DOHH2 (cell line): ENCODE data around the gene NHERF1.
A peak's percentile ranks its signal among the peaks of the same experiment; 100 is the strongest.

Experiments
- H3F3A ChIP-seq: fragments of 200-600 bp; sonication (generic), shearing (Covaris generic); 2 replicates; pipeline ENCODE4 v1.6.0; 2016; ENCODE audit warnings: antibody characterized with exemption, mild to moderate bottlenecking; ENCODE audit not compliant: control insufficient read depth, insufficient read depth
- H3K27ac ChIP-seq: fragments of 200-600 bp; sonication (generic); 2 replicates; pipeline ENCODE4 v1.5.1; 2014; ENCODE audit warnings: low read depth, mild to moderate bottlenecking, low read length, moderate library complexity
- H3K27me3 ChIP-seq: fragments of 200-600 bp; sonication (generic); 2 replicates; pipeline ENCODE4 v1.6.1; 2014; ENCODE audit warnings: mild to moderate bottlenecking, low read length, mixed read lengths; ENCODE audit not compliant: control insufficient read depth
- H3K36me3 ChIP-seq: fragments of 200-600 bp; sonication (generic); 2 replicates; pipeline ENCODE4 v1.6.1; 2014; ENCODE audit warnings: mild to moderate bottlenecking, low read length, moderate library complexity, mixed read lengths; ENCODE audit not compliant: control insufficient read depth
- H3K4me1 ChIP-seq: fragments of 200-600 bp; sonication (generic); 2 replicates; pipeline ENCODE4 v1.6.1; 2014; ENCODE audit warnings: mild to moderate bottlenecking, low read length, mixed read lengths; ENCODE audit not compliant: control insufficient read depth
- H3K4me2 ChIP-seq: fragments of 200-600 bp; sonication (generic); 2 replicates; pipeline ENCODE4 v1.6.0; 2014; ENCODE audit warnings: mild to moderate bottlenecking, low read length, moderate library complexity
- H3K4me3 ChIP-seq: fragments of 200-600 bp; sonication (generic); 2 replicates; pipeline ENCODE4 v1.5.1; 2014; ENCODE audit warnings: mild to moderate bottlenecking, low read length, mixed read lengths
- H3K79me2 ChIP-seq: fragments of 200-600 bp; sonication (generic); 2 replicates; pipeline ENCODE4 v1.6.1; 2014; ENCODE audit warnings: mild to moderate bottlenecking, low read length, mixed read lengths; ENCODE audit not compliant: control insufficient read depth
- H3K9me2 ChIP-seq: fragments of 200-600 bp; sonication (generic); replicated peaks from 2 replicates; pipeline ENCODE4 v1.6.1; 2014; ENCODE audit warnings: mild to moderate bottlenecking, low read length, mixed read lengths; ENCODE audit not compliant: control insufficient read depth
- H3K9me3 ChIP-seq: fragments of 200-600 bp; sonication (generic); 2 replicates; pipeline ENCODE4 v1.6.1; 2014; ENCODE audit warnings: antibody characterized with exemption, low read length, mixed read lengths; ENCODE audit not compliant: control insufficient read depth, insufficient read depth
- H4K20me1 ChIP-seq: fragments of 200-600 bp; sonication (generic); 2 replicates; pipeline ENCODE4 v1.6.0; 2014; ENCODE audit warnings: low read depth, mild to moderate bottlenecking, antibody characterized with exemption, low read length, moderate library complexity; ENCODE audit not compliant: control insufficient read depth, insufficient read depth
- EZH2phosphoT487 ChIP-seq: fragments of 200-600 bp; sonication (generic); IDR thresholded peaks from 2 replicates; pipeline ENCODE4 v1.6.1; 2017; ENCODE audit warnings: borderline replicate concordance, mild to moderate bottlenecking, antibody characterized with exemption, low read length, moderate library complexity, mixed read lengths
- TF ChIP-seq, protein P1 (sequence below): fragments of 200-600 bp; sonication (generic); IDR thresholded peaks from one replicate; pipeline ENCODE4 v1.5.1; 2014; ENCODE audit warnings: antibody characterized with exemption, mild to moderate bottlenecking, low read depth, low read length; ENCODE audit not compliant: poor library complexity, severe bottlenecking

The NHERF1 gene

DNA sequence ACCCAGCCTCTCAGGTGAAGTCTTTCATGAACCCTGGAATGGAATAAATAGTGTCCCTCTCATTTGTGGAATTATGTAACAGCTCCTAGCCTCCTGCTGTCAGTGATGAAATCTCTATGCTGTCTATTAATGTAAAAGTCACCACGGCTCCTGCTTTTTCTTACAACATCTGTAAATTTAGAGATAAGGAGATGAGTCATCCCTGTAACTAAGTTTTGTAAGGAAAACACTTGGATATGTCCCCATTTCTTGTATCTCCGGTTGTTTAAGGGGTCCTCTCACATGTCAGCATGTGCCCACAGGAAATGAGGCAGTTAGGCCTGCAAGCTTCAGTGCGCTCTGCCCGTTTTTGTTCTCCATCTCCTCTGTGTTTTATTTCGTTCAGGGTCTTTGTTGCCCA lies 30.5 kb downstream of the NHERF1 start:
- no peak overlapping the region for H3K4me3 ChIP-seq
- H3K27ac ChIP-seq: no peak overlapping the region
- no peaks in the 10 kb centered on the region for H3K9me3 ChIP-seq
- H3K4me2 ChIP-seq: peak overlapping the region; percentile 65; the same call in 1 of the 2 replicates
- peaks cover 44% of the 10 kb centered on the region for H3K4me1 ChIP-seq
- H3K27me3 ChIP-seq: no peaks in the 10 kb centered on the region
- H3K79me2 ChIP-seq: peaks cover 17% of the 10 kb centered on the region
- H4K20me1 ChIP-seq: peaks cover 17% of the 10 kb centered on the region; the same call in 1 of the 2 replicates
- TF ChIP-seq, protein P1, sequence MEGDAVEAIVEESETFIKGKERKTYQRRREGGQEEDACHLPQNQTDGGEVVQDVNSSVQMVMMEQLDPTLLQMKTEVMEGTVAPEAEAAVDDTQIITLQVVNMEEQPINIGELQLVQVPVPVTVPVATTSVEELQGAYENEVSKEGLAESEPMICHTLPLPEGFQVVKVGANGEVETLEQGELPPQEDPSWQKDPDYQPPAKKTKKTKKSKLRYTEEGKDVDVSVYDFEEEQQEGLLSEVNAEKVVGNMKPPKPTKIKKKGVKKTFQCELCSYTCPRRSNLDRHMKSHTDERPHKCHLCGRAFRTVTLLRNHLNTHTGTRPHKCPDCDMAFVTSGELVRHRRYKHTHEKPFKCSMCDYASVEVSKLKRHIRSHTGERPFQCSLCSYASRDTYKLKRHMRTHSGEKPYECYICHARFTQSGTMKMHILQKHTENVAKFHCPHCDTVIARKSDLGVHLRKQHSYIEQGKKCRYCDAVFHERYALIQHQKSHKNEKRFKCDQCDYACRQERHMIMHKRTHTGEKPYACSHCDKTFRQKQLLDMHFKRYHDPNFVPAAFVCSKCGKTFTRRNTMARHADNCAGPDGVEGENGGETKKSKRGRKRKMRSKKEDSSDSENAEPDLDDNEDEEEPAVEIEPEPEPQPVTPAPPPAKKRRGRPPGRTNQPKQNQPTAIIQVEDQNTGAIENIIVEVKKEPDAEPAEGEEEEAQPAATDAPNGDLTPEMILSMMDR: no peak
- no peak for TF ChIP-seq EZH2phosphoT487
- peaks cover 5% of the 10 kb centered on the region for H3K36me3 ChIP-seq
- H3F3A ChIP-seq: peaks cover 14% of the 10 kb centered on the region
- no peaks in the 10 kb centered on the region for H3K9me2 ChIP-seq

- peaks cover 13% of the 10 kb centered on the region for H3K79me2 ChIP-seq
- peak overlapping the region; percentile 65 for H3K4me2 ChIP-seq
- peaks cover 17% of the 10 kb centered on the region; the same call in 1 of the 2 replicates for H4K20me1 ChIP-seq
- H3K27me3 ChIP-seq: no peaks in the 10 kb centered on the region
- peaks cover 3% of the 10 kb centered on the region for H3K36me3 ChIP-seq
- H3K27ac ChIP-seq: peak overlapping the region; percentile 30
- H3F3A ChIP-seq: peaks cover 14% of the 10 kb centered on the region
- no peaks in the 10 kb centered on the region for H3K9me3 ChIP-seq
- peaks cover 49% of the 10 kb centered on the region for H3K4me1 ChIP-seq
- no peaks in the 10 kb centered on the region for H3K9me2 ChIP-seq
- no peak for TF ChIP-seq EZH2phosphoT487
- TF ChIP-seq, protein P1: no peak
- peak overlapping the region; percentile 30 for H3K4me3 ChIP-seq
Observed at GRCh38 chr17:74779501-74779900, 31.1 kb downstream of the NHERF1 start.

GRCh38 chr17:74779948-74780400 lies 31.5 kb downstream of the NHERF1 start:
- TF ChIP-seq, protein P1: no peak
- no peak for TF ChIP-seq EZH2phosphoT487
- no peaks in the 10 kb centered on the region for H3K9me2 ChIP-seq
- H3K9me3 ChIP-seq: no peaks in the 10 kb centered on the region
- H4K20me1 ChIP-seq: peaks cover 17% of the 10 kb centered on the region; the same call in 1 of the 2 replicates
- no peaks in the 10 kb centered on the region for H3K27me3 ChIP-seq
- H3K27ac ChIP-seq: peak overlapping the region; percentile 30
- H3K4me2 ChIP-seq: peak overlapping the region; percentile 65
- H3K36me3 ChIP-seq: peaks cover 3% of the 10 kb centered on the region
- peaks cover 54% of the 10 kb centered on the region for H3K4me1 ChIP-seq
- peaks cover 11% of the 10 kb centered on the region for H3K79me2 ChIP-seq
- peak overlapping the region; percentile 30 for H3K4me3 ChIP-seq
- H3F3A ChIP-seq: peaks cover 14% of the 10 kb centered on the region
